Left kidney (tissue), 2 donors: ENCODE data around the gene COL9A3. TPM values are rescaled to one million over a fixed set of nuclear protein-coding genes. Genes with fewer than 3 reads are reported as not detected.
"Not testable (repeated sequence)": the region's sequence is repeated elsewhere in the genome, so short reads cannot be mapped to it uniquely, and the experiment has no call there.

ENCODE experiments used
- DNase-seq: peaks from one replicate; pipeline ENCODE4 v3.0.0-alpha.2; 2013
- polyA plus RNA-seq: library from polyadenylated mRNA; unstranded; fragments of 120-200 nt; gene quantifications from one replicate; pipeline ENCODE4 v1.2.1, GENCODE V29; 2013; ENCODE audit not compliant: insufficient read length

Gene COL9A3
- polyA plus RNA-seq, 1 donor = 10.3 TPM

DNA sequence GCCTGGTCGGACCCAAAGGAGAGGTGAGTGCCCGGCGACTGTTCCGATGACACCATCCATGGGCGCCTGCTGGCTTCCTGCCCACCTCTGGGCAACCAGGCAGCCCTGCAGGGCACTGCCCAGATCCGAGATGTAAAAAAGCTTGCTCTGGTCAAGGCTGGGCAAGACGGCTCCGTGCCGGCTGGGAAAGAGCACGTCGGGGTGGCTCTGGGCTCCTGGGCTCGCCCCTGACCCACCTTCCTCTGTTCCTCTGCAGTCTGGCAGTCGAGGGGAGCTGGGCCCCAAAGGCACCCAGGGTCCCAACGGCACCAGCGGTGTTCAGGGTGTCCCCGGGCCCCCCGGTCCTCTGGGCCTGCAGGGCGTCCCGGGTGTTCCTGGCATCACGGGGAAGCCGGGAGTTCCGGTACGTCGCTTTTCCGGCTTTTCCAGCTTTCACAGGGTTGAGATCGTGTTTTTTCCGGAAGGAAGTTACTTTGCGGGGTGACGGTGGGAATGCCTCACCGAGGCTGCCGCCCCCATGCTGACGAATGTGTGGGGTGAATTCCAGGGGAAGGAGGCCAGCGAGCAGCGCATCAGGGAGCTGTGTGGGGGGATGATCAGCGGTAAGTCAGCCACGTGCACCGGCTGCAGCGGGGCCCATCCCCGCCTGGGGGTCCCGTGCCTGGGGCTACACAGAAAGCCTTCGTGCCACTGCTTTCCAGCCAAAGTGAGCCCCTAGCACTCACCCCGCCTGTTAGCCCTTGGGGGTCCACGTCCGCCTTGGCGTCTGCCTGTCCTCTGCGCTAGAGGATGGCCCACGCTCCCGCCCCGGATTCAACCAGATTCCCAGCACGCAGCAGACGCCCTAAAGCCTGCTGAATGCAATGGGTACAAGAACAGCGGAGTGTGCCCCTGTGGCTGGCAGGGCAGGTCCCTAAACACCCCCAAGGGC, 19.3 kb downstream of the COL9A3 start:
- no peak for DNase-seq

DNA sequence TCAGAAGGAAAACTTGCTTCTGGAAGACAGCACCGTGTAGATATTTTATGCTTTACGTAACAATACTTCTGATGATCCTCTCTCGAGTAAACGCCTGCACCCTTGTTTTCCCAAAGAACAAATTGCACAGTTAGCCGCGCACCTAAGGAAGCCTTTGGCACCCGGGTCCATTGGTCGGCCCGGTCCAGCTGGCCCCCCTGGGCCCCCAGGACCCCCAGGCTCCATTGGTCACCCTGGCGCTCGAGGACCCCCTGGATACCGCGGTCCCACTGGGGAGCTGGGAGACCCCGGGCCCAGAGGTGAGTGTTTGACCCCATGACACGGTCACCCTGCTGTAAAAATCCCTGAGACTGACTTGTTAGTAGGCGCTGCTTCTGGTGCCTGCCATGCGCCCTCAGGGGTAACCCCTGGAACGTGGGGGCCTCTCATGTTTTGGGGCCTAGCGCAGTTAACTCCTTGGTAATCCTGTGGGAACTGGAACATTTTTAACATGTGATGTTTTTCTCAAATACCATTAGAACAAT, 20.2 kb downstream of the COL9A3 start:
- no peak for DNase-seq

GRCh38 chr20:62837790-62838127, 20.9 kb downstream of the COL9A3 start:
- no peak for DNase-seq

GRCh38 chr20:62838128-62838891, 21.5 kb downstream of the COL9A3 start:
- no peak for DNase-seq

DNA sequence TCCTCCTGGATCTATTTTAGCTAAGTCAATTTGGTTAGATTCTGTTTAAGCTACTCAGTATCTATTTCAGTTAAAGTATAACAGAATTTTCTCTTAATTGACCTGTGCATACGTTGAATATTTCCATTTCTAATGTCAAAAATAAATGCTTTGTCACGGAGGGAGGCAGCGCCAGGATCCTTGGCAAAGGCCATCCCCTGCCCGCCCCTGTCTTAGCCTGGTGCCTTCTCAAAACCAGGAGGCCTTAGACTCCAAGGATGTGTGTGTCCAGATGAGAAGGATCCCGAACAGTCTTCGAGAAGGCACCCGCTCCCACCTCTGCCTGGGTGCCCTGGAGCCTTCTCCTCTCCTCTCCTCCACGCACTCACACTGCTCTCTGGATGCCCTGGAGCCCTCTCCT, 22.4 kb downstream of the COL9A3 start:
- no peak for DNase-seq

GRCh38 chr20:62839816-62840215, 23.0 kb downstream of the COL9A3 start:
- DNase-seq = no peak

- DNase-seq = no peak
Measured at GRCh38 chr20:62840244-62841197, 23.7 kb downstream of the COL9A3 start.

- DNase-seq = no peak
Measured at GRCh38 chr20:62841705-62842212, 24.9 kb downstream of the COL9A3 start.

DNA sequence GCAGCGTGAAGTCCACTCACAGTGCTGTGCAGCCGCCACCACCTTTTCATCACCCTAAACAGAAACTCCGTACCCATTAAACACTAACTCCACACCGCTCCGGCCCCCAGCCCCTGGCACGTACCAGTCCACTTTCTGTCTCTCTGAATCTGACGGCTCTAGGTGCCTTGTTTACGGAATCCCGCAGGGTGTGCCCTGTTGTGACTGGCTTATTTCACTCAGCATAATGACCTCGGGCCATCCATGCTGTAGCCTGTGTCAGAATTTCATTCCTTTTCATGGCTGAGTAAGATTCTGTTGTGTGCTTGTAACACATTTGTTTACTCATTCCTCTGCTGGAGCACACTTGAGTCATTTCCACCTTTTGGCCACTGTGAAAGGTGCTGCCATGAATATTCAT, 26.8 kb downstream of the COL9A3 start:
- no peak for DNase-seq

DNA sequence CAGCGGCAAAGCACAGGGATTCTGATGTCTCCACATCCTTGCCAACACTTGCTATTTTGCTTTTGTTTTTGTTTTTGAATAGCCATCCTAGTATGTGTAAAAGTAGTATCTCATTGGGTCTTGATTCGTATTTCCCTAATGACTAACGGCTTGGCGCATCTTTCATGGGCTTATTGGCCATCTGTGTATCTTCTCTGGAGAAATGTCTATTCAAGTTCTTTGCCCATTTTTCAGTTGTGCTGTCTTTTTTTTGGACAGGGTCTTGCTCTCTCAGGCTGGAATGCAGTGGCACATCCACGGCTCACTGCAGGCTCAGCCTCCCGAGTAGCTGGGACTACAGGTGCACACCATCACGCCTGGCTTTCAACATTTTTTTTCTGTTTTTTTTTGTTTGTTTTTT, 27.3 kb downstream of the COL9A3 start:
- no peak for DNase-seq

GRCh38 chr20:62845416-62846160, 28.7 kb downstream of the COL9A3 start:
- DNase-seq = no peak

DNA sequence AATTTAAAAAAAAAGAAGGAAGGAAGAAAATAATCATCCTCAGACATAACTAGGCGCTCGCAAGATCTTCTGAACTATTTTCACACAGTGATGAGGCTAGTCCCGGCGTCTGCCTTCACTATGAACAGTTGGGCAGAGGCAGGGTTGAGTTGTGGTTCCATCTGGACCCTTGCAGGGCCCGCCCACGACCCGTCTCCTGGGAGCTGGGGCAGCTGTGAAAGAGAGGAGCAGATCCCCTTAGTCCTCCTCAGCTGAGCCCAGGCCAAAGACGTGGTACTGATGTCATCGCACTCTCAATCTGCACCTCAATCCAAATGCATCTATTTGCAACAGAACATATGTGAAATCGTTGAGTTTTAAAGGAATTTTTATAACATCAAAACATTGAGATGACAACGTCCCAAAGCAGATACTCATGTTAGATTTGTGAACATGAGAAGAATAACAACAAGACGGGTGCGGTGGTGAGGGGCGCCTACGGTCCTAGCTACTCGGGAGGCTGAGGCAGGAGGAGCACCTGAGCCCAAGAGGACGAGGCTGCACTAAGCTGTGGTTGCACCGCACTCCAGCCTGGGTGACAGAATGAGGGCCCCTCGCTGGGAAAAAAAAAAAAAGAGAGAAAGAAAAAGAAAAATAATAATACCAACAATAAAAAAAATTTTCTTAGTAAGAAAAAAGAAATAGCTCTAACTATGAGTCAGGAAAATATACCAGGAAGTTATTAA, 29.5 kb downstream of the COL9A3 start:
- DNase-seq = no peak

DNA sequence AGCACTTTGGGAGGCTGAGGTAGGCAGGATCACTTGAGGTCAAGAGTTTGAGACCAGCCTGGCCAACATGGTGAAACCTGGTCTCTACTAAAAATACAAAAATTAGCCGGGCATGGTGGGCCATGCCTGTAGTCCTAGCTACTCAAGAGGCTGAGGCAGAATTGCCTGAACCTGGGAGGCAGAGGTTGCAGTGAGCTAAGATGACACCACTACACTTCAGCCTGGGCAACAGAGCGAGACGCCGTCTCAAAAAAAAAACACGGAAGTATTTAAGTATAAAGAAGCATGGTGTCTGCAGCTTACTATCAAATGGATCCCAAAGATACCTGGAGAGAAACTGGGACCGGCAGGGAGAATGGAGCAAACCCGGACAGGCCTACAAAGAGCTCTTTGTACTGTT, 32.1 kb downstream of the COL9A3 start:
- not testable (repeated sequence) for DNase-seq

GRCh38 chr20:62849431-62849830, 32.6 kb downstream of the COL9A3 start:
- DNase-seq = no peak

GRCh38 chr20:62850333-62850974, 33.6 kb downstream of the COL9A3 start:
- DNase-seq = no peak

DNA sequence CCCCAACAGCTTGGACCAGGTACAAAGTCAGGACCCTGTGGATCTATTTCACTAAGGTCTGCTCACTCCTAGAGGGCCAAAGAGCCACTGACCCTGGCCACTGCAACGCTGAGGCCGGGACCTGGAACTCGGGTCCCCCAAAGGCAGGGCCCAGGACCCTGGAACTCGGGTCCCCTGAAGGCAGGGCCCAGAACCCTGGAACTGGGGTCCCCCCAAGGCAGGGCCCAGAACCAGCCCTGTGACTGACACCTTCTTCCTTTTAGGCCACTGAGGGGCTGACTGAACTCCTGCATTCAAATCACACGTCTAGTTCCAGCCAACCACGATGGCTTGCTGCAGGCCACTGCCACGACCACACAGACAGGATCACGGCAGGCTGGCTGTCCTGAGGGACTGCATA, 35.3 kb downstream of the COL9A3 start:
- no peak for DNase-seq

DNA sequence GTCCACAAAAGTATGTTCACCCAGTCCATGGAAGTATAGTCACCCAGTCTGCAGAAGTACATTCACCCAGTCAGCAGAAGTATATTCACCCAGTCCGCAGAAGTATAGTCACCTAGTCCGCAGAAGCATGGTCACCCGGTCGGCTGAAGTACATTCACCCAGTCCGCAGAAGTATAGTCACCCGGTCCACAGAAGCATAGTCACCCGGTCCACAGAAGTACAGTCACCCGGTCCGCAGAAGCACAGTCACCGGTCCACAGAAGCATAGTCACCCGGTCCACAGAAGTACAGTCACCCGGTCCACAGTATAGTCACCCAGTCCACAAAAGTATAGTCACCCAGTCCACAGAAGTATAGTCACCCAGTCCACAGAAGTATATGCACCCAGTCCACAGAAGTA, 36.0 kb downstream of the COL9A3 start:
- no peak for DNase-seq

DNA sequence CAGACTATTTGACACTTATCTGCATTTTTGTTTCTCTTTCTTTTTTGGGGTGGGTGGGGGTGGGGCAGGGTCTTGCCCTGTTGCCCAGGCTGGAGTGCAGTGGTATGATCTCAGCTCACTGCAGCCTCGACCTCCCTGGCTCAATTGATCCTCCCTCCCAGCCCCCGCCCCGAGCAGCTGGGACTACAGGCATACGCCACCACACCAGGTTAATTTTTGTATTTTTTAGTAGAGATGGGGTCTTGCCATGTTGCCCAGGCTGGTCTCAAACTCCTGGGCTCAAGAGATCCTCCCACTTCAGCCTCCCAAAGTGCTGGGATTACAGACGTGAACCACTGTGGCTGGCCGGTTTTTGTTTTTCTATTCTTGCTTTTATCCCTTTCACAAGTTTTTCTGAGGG, 36.5 kb downstream of the COL9A3 start:
- not testable (repeated sequence) for DNase-seq

- DNase-seq = no peak
Measured at GRCh38 chr20:62854121-62854520, 37.3 kb downstream of the COL9A3 start.

DNA sequence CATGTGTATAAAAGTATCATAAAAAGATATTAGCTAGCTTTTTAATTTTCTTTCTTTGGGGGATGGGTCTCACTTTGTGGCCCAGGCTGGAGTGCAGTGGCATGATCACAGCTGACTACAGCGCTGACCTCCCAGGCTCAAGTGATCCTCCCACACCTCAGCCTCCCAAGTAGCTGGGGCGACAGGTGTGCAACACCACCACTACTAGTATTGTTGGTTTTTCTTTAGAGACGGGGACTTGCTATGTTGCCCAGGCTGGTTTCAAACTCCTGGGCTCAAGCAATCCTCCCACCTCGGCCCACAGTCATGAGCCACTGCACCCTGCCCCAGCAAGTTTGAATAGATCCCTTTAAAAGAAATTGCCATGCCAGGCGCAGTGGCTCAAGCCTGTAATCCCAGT, 38.3 kb downstream of the COL9A3 start:
- DNase-seq = no peak
